ENCODE results near the gene TSPEAR. TPM values are rescaled to one million over a fixed set of nuclear protein-coding genes. Genes with fewer than 3 reads are reported as not detected.

Gene TSPEAR
- total RNA-seq, 2 experiments from 2014 or later, result not detected

- POLR2A ChIA-PET, result no interaction called here
- Histone ChIP-seq H3K27ac (ENCODE audit: low read depth, low read length, poor library complexity, severe bottlenecking) (no peak overlapping the region), H2AFZ (ENCODE audit: low read length) (no peak overlapping the region), H3K36me3 (ENCODE audit: insufficient read depth, low read length) (no peaks in the 10 kb centered on the region), H3K4me1 (ENCODE audit: insufficient read depth, low read length, poor library complexity, severe bottlenecking) (no peaks in the 10 kb centered on the region), H3K4me3 (ENCODE audit: low read depth, low read length, poor library complexity, severe bottlenecking) (no peak overlapping the region), H4K20me1 (ENCODE audit: insufficient read depth, low read length) (no peaks in the 10 kb centered on the region), H3K4me2 (ENCODE audit: low read length) (no peak overlapping the region), H3K79me2 (ENCODE audit: insufficient read depth, low read depth, low read length) (no peaks in the 10 kb centered on the region), H3K9me3 (ENCODE audit: low read length) (no peaks in the 10 kb centered on the region), H3K9me2 (ENCODE audit: insufficient read depth, low read length) (no peaks in the 10 kb centered on the region)
- no TSS peak for BruUV-seq (replicated peaks)
- intact Hi-C loops (cut with micrococcal nuclease; ENCODE audit: unreplicated experiment), result no loop called here
- no peak for DNase-seq (ENCODE audit: low spot score)
- TF ChIP-seq, protein P1, sequence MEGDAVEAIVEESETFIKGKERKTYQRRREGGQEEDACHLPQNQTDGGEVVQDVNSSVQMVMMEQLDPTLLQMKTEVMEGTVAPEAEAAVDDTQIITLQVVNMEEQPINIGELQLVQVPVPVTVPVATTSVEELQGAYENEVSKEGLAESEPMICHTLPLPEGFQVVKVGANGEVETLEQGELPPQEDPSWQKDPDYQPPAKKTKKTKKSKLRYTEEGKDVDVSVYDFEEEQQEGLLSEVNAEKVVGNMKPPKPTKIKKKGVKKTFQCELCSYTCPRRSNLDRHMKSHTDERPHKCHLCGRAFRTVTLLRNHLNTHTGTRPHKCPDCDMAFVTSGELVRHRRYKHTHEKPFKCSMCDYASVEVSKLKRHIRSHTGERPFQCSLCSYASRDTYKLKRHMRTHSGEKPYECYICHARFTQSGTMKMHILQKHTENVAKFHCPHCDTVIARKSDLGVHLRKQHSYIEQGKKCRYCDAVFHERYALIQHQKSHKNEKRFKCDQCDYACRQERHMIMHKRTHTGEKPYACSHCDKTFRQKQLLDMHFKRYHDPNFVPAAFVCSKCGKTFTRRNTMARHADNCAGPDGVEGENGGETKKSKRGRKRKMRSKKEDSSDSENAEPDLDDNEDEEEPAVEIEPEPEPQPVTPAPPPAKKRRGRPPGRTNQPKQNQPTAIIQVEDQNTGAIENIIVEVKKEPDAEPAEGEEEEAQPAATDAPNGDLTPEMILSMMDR (conservative IDR thresholded peaks at IDR 0.05; ENCODE audit: low read length), result no peak
- no peak for TF ChIP-seq EZH2phosphoT487 (IDR thresholded peaks at IDR 0.05; ENCODE audit: borderline replicate concordance, low read depth, low read length)
- CTCF ChIA-PET (ENCODE audit: unreplicated experiment), result no interaction called here
Observed at GRCh38 chr21:44508711-44509445, 202.5 kb downstream of the TSPEAR start.

GRCh38 chr21:44508426-44508710 is 203.0 kb downstream of the TSPEAR start:
- Histone ChIP-seq H2AFZ (ENCODE audit: low read length) (no peak overlapping the region), H3K27ac (ENCODE audit: low read depth, low read length, poor library complexity, severe bottlenecking) (no peak overlapping the region), H4K20me1 (ENCODE audit: insufficient read depth, low read length) (no peaks in the 10 kb centered on the region), H3K9me2 (ENCODE audit: insufficient read depth, low read length) (no peaks in the 10 kb centered on the region), H3K79me2 (ENCODE audit: insufficient read depth, low read depth, low read length) (no peaks in the 10 kb centered on the region), H3K4me1 (ENCODE audit: insufficient read depth, low read length, poor library complexity, severe bottlenecking) (no peaks in the 10 kb centered on the region), H3K4me2 (ENCODE audit: low read length) (no peak overlapping the region), H3K9me3 (ENCODE audit: low read length) (no peaks in the 10 kb centered on the region), H3K4me3 (ENCODE audit: low read depth, low read length, poor library complexity, severe bottlenecking) (no peak overlapping the region), H3K36me3 (ENCODE audit: insufficient read depth, low read length) (no peaks in the 10 kb centered on the region)
- DNase-seq (ENCODE audit: low spot score), result no peak
- POLR2A ChIA-PET, result no interaction called here
- BruUV-seq (replicated peaks), result no TSS peak
- CTCF ChIA-PET (ENCODE audit: unreplicated experiment), result no interaction called here
- intact Hi-C loops (cut with micrococcal nuclease; ENCODE audit: unreplicated experiment), result no loop called here
- TF ChIP-seq, protein P1 (conservative IDR thresholded peaks at IDR 0.05; ENCODE audit: low read length), result no peak
- TF ChIP-seq EZH2phosphoT487 (IDR thresholded peaks at IDR 0.05; ENCODE audit: borderline replicate concordance, low read depth, low read length), result no peak

DNA sequence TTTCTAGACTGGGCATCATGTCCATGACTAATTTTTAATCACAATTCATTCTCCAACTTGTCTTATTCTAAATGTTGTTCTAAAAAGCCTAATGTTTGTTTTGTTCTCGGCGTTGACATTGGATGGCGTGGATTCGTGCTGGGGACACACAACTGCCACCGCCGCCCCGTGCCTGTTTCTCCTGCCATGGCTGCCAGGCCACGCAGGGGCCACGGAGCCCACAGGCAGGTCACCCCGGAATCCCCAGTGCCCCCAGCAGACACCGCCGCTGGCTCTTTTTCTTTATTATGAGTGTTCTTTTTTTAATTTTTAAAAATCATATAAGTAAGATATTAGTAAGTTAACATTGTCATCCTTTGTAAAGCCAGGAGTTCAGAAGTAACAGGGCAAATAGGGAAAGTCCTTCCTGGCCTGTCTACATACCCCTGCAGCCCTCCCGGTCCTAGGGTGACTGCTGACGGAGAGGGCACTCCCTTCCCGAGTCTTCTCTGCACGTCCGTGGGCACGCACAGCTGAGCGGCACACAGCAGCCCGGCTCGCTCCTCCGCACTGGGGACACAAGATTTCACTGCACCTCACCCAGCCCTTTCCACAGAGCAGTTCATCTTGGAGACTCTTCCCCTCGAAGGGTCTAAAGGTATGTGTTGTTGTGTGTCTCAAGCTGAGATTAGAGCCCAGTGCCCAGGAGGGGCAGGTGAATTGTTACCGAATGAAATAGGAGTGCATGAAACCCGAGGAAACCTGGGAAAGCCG is 203.5 kb downstream of the TSPEAR start:
- H3K27ac ChIP-seq (ENCODE audit: low read depth, low read length, poor library complexity, severe bottlenecking), result no peak overlapping the region
- H3K9me2 ChIP-seq (ENCODE audit: insufficient read depth, low read length), result no peaks in the 10 kb centered on the region
- DNase-seq (ENCODE audit: low spot score), result no peak
- ChIA-PET CTCF (ENCODE audit: unreplicated experiment) (no interaction called here), POLR2A (no interaction called here)
- H3K9me3 ChIP-seq (ENCODE audit: low read length), result no peaks in the 10 kb centered on the region
- H3K79me2 ChIP-seq (ENCODE audit: insufficient read depth, low read depth, low read length), result no peaks in the 10 kb centered on the region
- H3K4me2 ChIP-seq (ENCODE audit: low read length), result no peak overlapping the region
- no peaks in the 10 kb centered on the region for H4K20me1 ChIP-seq (ENCODE audit: insufficient read depth, low read length)
- intact Hi-C loops (cut with micrococcal nuclease; ENCODE audit: unreplicated experiment), result no loop called here
- no TSS peak for BruUV-seq (replicated peaks)
- H3K4me3 ChIP-seq (ENCODE audit: low read depth, low read length, poor library complexity, severe bottlenecking), result no peak overlapping the region
- no peak overlapping the region for H2AFZ ChIP-seq (ENCODE audit: low read length)
- H3K36me3 ChIP-seq (ENCODE audit: insufficient read depth, low read length), result no peaks in the 10 kb centered on the region
- TF ChIP-seq EZH2phosphoT487 (IDR thresholded peaks at IDR 0.05; ENCODE audit: borderline replicate concordance, low read depth, low read length), result no peak
- no peaks in the 10 kb centered on the region for H3K4me1 ChIP-seq (ENCODE audit: insufficient read depth, low read length, poor library complexity, severe bottlenecking)

Measured in OCI-LY7 (cell line).